HEK293T (cell line): ENCODE measurements around the gene MKI67.

Experiments
- CTCF ChIA-PET: fragments of 350-600 bp; formaldehyde crosslinking; extraction: SDS; loops from one replicate; lab custom pipeline; 2021; ENCODE audit warnings: antibody characterized with exemption, inconsistent platforms; lab: Yijun Ruan, JAX
- POLR2A ChIA-PET: fragments of 350-600 bp; formaldehyde crosslinking; extraction: SDS; loops from one replicate; lab custom pipeline; 2020; ENCODE audit warnings: antibody characterized with exemption, inconsistent platforms; lab: Yijun Ruan, JAX
- DNase-seq: peaks from one replicate; pipeline ENCODE4 v3.0.0; 2012; ENCODE audit warnings: mixed read lengths; ENCODE audit errors: extremely low spot score
- ARNT ChIP-seq: fragments of 450-650 bp; IDR thresholded peaks from 2 replicates; pipeline ENCODE4 v1.6.1; 2017; ENCODE audit warnings: mild to moderate bottlenecking
- BHLHE40 ChIP-seq: fragments of 450-650 bp; IDR thresholded peaks from 2 replicates; pipeline ENCODE4 v1.6.1; 2016; ENCODE audit warnings: mild to moderate bottlenecking, moderate library complexity, borderline replicate concordance
- CTBP1 ChIP-seq: fragments of 450-650 bp; IDR thresholded peaks from 2 replicates; pipeline ENCODE4 v1.6.1; 2016; ENCODE audit warnings: borderline replicate concordance
- ELF4 ChIP-seq: fragments of 450-650 bp; IDR thresholded peaks from 2 replicates; pipeline ENCODE4 v1.6.1; 2017; ENCODE audit warnings: antibody characterized with exemption
- FOXA1 ChIP-seq: fragments of 450-650 bp; IDR thresholded peaks from 2 replicates; pipeline ENCODE4 v1.6.1; 2016; ENCODE audit warnings: mild to moderate bottlenecking
- FOXK2 ChIP-seq: fragments of 450-650 bp; IDR thresholded peaks from 2 replicates; pipeline ENCODE4 v1.6.1; 2016; ENCODE audit warnings: mild to moderate bottlenecking
- FOXM1 ChIP-seq: fragments of 450-650 bp; IDR thresholded peaks from 2 replicates; pipeline ENCODE4 v1.6.1; 2017; ENCODE audit warnings: mild to moderate bottlenecking, borderline replicate concordance
- HDGF ChIP-seq: fragments of 450-650 bp; IDR thresholded peaks from 2 replicates; pipeline ENCODE4 v1.6.1; 2017; ENCODE audit warnings: antibody characterized with exemption, borderline replicate concordance
- L3MBTL2 ChIP-seq: fragments of 450-650 bp; conservative IDR thresholded peaks from 2 replicates; pipeline ENCODE4 v1.6.1; 2016; ENCODE audit warnings: mild to moderate bottlenecking
- LEF1 ChIP-seq: fragments of 450-650 bp; IDR thresholded peaks from 2 replicates; pipeline ENCODE4 v1.6.1; 2017; ENCODE audit warnings: mild to moderate bottlenecking, borderline replicate concordance
- NFRKB ChIP-seq: fragments of 450-650 bp; IDR thresholded peaks from 2 replicates; pipeline ENCODE4 v1.6.1; 2016; ENCODE audit warnings: mild to moderate bottlenecking, moderate library complexity
- PKNOX1 ChIP-seq: fragments of 450-650 bp; IDR thresholded peaks from 2 replicates; pipeline ENCODE4 v1.6.1; 2016
- SP1 ChIP-seq: fragments of 450-650 bp; IDR thresholded peaks from 2 replicates; pipeline ENCODE4 v1.6.1; 2017
- SUZ12 ChIP-seq: fragments of 450-650 bp; IDR thresholded peaks from 2 replicates; pipeline ENCODE4 v1.6.1; 2016; ENCODE audit warnings: mild to moderate bottlenecking
- TARDBP ChIP-seq: fragments of 450-650 bp; IDR thresholded peaks from 2 replicates; pipeline ENCODE4 v1.6.1; 2016
- ZNF384 ChIP-seq: fragments of 450-650 bp; IDR thresholded peaks from 2 replicates; pipeline ENCODE4 v1.6.1; 2016

MKI67 gene

GRCh38 chr10:128113026-128113425 lies 13.2 kb downstream of the MKI67 start:
- POLR2A ChIA-PET, result no interaction called here
- DNase-seq, result no peak
- TF ChIP-seq NFRKB (no peak), BHLHE40 (no peak), ZNF384 (no peak), PKNOX1 (no peak), SUZ12 (no peak), TARDBP (no peak)
- CTCF ChIA-PET, result no interaction called here

GRCh38 chr10:128111696-128112095 lies 14.5 kb downstream of the MKI67 start:
- ChIA-PET POLR2A (no interaction called here), CTCF (no interaction called here)
- TF ChIP-seq FOXA1 (no peak), TARDBP (no peak), NFRKB (no peak), HDGF (no peak), ZNF384 (no peak), SUZ12 (no peak), PKNOX1 (no peak), SP1 (no peak), CTBP1 (no peak)
- no peak for DNase-seq

- ChIA-PET CTCF (no interaction called here), POLR2A (no interaction called here)
- TF ChIP-seq L3MBTL2 (no peak), ELF4 (no peak), BHLHE40 (no peak), ZNF384 (no peak), FOXA1 (no peak), PKNOX1 (no peak), SP1 (no peak), CTBP1 (no peak), TARDBP (no peak)
Measured at GRCh38 chr10:128110339-128110738, 15.9 kb downstream of the MKI67 start.

GRCh38 chr10:128109707-128110106 lies 16.5 kb downstream of the MKI67 start:
- no peak for TF ChIP-seq CTBP1
- TF ChIP-seq FOXA1, result no peak
- TF ChIP-seq FOXM1, result no peak
- no peak for TF ChIP-seq FOXK2
- TF ChIP-seq BHLHE40, result no peak
- DNase-seq, result no peak
- ChIA-PET POLR2A (no interaction called here), CTCF (no interaction called here)

More at GRCh38 chr10:128110339-128110738, 15.9 kb downstream of the MKI67 start:
- DNase-seq, result no peak

GRCh38 chr10:128105383-128105782 lies 20.8 kb downstream of the MKI67 start:
- ChIA-PET POLR2A (no interaction called here), CTCF (no interaction called here)
- DNase-seq, result no peak
- TF ChIP-seq TARDBP (no peak), FOXA1 (no peak), NFRKB (no peak), SUZ12 (no peak), PKNOX1 (no peak), L3MBTL2 (no peak), HDGF (no peak), ELF4 (no peak), ZNF384 (no peak), FOXK2 (no peak), BHLHE40 (no peak), SP1 (no peak), ARNT (no peak), LEF1 (no peak)

GRCh38 chr10:128103229-128103714 lies 23.0 kb downstream of the MKI67 start:
- POLR2A ChIA-PET, result no interaction called here
- no peak for DNase-seq
- TF ChIP-seq HDGF (no peak), LEF1 (no peak), SP1 (no peak), NFRKB (no peak), SUZ12 (no peak), TARDBP (no peak), CTBP1 (no peak), PKNOX1 (no peak), BHLHE40 (no peak), FOXA1 (no peak), ARNT (no peak)
- CTCF ChIA-PET, result no interaction called here
